ENCODE measurements around the gene GGA1. TPM values are rescaled to one million over a fixed set of nuclear protein-coding genes. Genes with fewer than 3 reads are reported as not detected.

GGA1 gene
- total and polyA plus RNA-seq, 10 of the 15 experiments (the other 5 are each of a cell fraction or from before 2014, with no cell fraction given): 1.4 to 79.4 (median 44.4) TPM

DNA sequence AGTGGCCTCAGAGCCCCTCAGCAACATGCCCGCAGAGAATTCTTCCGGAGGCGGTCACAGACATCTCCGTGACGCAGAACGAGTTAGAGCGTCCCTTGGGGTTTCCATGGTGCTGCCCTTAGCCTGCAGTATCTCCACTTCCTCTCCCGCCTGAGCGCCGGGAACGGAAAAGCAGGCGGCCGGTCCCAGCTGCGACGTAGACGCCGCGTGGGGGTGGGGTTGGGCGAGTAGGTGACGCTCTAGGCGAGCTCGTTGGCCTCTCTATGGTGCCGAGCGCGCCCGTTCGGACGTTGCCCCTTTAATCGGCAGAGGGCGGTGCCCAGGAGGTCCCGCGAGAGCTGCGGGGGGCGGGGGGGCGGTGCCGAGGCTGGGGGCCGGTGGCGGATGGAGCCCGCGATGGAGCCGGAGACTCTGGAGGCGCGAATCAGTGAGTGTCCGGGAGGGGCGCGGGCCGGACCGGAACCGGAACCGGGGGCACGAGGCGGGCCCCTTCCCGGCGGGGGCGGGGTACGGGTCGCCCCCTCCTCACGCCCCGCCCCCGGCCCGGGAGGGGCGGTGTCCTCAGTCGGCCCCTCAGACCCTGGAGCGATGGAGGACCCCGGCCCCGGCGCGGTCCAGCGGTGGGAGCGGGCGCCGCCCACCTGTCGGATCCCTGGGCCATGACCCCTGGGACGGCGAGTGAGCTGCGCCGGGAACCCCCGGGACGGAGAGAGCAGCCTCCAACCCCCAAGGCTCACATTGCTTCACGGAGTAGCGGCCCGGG lies at the start of gene GGA1 (continued):
- TF ChIP-seq, protein P1, sequence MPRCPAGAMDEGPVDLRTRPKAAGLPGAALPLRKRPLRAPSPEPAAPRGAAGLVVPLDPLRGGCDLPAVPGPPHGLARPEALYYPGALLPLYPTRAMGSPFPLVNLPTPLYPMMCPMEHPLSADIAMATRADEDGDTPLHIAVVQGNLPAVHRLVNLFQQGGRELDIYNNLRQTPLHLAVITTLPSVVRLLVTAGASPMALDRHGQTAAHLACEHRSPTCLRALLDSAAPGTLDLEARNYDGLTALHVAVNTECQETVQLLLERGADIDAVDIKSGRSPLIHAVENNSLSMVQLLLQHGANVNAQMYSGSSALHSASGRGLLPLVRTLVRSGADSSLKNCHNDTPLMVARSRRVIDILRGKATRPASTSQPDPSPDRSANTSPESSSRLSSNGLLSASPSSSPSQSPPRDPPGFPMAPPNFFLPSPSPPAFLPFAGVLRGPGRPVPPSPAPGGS (IDR thresholded peaks at IDR 0.05; ENCODE audit: borderline replicate concordance, insufficient read depth, low read depth, low read length, poor library complexity, severe bottlenecking): peak; percentile 69
- TF ChIP-seq HCFC1 (IDR thresholded peaks at IDR 0.05; ENCODE audit: low read length) (peak; percentile 72), NR2F1 (conservative IDR thresholded peaks at IDR 0.05) (peak; percentile 94), ZNF217 (IDR thresholded peaks at IDR 0.05) (peak; percentile 64), GATAD2B (conservative IDR thresholded peaks at IDR 0.05; ENCODE audit: low read depth) (peak; percentile 92)

DNA sequence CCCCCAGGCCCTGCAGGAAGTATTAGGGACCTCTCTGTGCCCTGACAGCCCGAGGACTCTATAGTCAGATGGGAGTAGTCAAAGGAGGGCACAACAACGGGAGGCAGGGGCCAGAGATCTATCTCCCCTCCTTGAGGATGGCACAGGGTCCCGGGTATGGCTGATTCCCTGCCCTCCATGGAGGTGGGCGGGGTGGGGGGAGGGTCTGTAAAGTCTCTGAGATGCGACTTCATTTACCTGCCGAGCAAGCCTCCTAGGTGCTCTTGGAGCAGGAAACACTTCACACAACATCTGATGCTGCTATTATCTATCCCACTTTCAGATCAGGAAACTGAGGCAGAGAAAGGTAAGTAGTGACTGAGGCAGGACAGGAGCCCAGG lies 49.1 kb upstream of the GGA1 start:
- no peak overlapping the region for H2AFZ ChIP-seq (ENCODE audit: control insufficient read depth, low read depth, low read length)
- H3K4me2 ChIP-seq (ENCODE audit: control insufficient read depth, insufficient read depth): no peak overlapping the region
- H3K36me3 ChIP-seq (ENCODE audit: control insufficient read depth in 2 of 2, insufficient read depth in 2 of 2, low read length in 1 of 2): no peaks in the 10 kb centered on the region
- in situ Hi-C loops (cut with MboI) (no loop called here), intact Hi-C loops (cut with micrococcal nuclease; ENCODE audit: unreplicated experiment) (no loop called here)
- DNase-seq (ENCODE audit: low read depth, low spot score): no peak
- ATAC-seq: no peak
- ChIA-PET SMC1A (ENCODE audit: uncharacterized antibody, unreplicated experiment) (no interaction called here), POLR2A (no interaction called here), RAD21 (ENCODE audit: unreplicated experiment) (no interaction called here), CTCF (interaction anchor here (12.7 kb wide), 1 partner anchor 14 kb away, joined by 541 read pairs; no protein-coding TSS in a partner anchor)
- H3K9me3 ChIP-seq (replicated peaks; ENCODE audit: control insufficient read depth, insufficient read depth, low read length): no peaks in the 10 kb centered on the region
- H3K4me1 ChIP-seq (ENCODE audit: control insufficient read depth, insufficient read depth, low read length): no peaks in the 10 kb centered on the region; the same call in 1 of the 2 replicates
- no peaks in the 10 kb centered on the region for H4K20me1 ChIP-seq (ENCODE audit: control insufficient read depth, insufficient read depth)
- WGBS (ENCODE audit: insufficient coverage, insufficient replicate concordance, low lambda C conversion rate, missing lambda C conversion rate): 69% methylated on average over 6 of the region's 6 CpGs
- H3K27me3 ChIP-seq (replicated peaks in 1 of 2; ENCODE audit: control insufficient read depth in 2 of 2, insufficient read depth in 2 of 2, low read length in 1 of 2): peaks cover 16 to 18% of the 10 kb centered on the region in 2 experiments
- no peaks in the 10 kb centered on the region for H3K79me2 ChIP-seq (ENCODE audit: control insufficient read depth, insufficient read depth, low read length)
- no TSS peak for BruUV-seq (replicated peaks)
- TF ChIP-seq PML (IDR thresholded peaks at IDR 0.05; ENCODE audit: low read length) (no peak), POLR2A (IDR thresholded peaks at IDR 0.05; ENCODE audit: low read depth, low read length) (no peak), SPI1 (IDR thresholded peaks at IDR 0.05; ENCODE audit: borderline replicate concordance, insufficient read depth, low read depth, low read length) (no peak), KDM1A (IDR thresholded peaks at IDR 0.05; ENCODE audit: borderline replicate concordance) (no peak), GATAD2B (conservative IDR thresholded peaks at IDR 0.05; ENCODE audit: low read depth) (no peak), TBL1XR1 (IDR thresholded peaks at IDR 0.05; ENCODE audit: low read depth, low read length) (no peak), SRF (IDR thresholded peaks at IDR 0.05; ENCODE audit: low read depth in 2 of 2, low read length in 2 of 2) (no peak), NFYB (IDR thresholded peaks at IDR 0.05; ENCODE audit: insufficient read depth, low read depth, low read length) (no peak)
- TF ChIP-seq, protein P2, sequence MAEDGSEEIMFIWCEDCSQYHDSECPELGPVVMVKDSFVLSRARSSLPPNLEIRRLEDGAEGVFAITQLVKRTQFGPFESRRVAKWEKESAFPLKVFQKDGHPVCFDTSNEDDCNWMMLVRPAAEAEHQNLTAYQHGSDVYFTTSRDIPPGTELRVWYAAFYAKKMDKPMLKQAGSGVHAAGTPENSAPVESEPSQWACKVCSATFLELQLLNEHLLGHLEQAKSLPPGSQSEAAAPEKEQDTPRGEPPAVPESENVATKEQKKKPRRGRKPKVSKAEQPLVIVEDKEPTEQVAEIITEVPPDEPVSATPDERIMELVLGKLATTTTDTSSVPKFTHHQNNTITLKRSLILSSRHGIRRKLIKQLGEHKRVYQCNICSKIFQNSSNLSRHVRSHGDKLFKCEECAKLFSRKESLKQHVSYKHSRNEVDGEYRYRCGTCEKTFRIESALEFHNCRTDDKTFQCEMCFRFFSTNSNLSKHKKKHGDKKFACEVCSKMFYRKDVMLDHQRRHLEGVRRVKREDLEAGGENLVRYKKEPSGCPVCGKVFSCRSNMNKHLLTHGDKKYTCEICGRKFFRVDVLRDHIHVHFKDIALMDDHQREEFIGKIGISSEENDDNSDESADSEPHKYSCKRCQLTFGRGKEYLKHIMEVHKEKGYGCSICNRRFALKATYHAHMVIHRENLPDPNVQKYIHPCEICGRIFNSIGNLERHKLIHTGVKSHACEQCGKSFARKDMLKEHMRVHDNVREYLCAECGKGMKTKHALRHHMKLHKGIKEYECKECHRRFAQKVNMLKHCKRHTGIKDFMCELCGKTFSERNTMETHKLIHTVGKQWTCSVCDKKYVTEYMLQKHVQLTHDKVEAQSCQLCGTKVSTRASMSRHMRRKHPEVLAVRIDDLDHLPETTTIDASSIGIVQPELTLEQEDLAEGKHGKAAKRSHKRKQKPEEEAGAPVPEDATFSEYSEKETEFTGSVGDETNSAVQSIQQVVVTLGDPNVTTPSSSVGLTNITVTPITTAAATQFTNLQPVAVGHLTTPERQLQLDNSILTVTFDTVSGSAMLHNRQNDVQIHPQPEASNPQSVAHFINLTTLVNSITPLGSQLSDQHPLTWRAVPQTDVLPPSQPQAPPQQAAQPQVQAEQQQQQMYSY (CRISPR knock-in tag; IDR thresholded peaks at IDR 0.05): no peak
- FAIRE-seq: no peak
- H3K4me3 ChIP-seq: no peak overlapping the region
- H3K9ac ChIP-seq (ENCODE audit: control insufficient read depth, insufficient read depth, low read length): no peak overlapping the region
- H3K27ac ChIP-seq (ENCODE audit: control insufficient read depth, insufficient read depth): no peak overlapping the region

All from GM12878 (cell line).